ENCODE measurements around the gene CACNB2.
"Not testable (repeated sequence)": the region's sequence is repeated elsewhere in the genome, so short reads cannot be mapped to it uniquely, and the experiment has no call there.

Gene CACNB2

DNA sequence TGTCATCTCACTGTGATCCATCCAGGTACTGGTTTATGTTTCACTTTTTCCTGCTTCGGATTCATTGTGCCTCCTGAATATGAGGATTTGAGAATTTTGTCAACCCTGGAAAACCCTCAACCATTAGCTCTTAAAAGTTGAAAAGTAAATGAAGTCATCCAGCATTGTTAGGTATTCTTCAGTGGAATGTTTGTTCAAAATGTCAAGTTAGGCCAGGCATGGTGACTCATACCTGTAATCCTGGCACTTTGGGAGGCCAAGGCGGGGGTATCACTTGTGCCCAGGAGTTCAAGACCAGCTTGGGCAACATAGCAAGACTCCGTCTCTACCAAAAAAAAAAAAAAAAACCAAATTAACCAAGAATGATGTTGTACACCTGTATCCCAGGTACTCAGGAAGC, 289.1 kb downstream of the CACNB2 start:
- DNase-seq (ENCODE audit: low read depth) = no peak
- H3K4me3 ChIP-seq (ENCODE audit: low read depth, low read length) = no peak overlapping the region
- TF ChIP-seq, protein P1, sequence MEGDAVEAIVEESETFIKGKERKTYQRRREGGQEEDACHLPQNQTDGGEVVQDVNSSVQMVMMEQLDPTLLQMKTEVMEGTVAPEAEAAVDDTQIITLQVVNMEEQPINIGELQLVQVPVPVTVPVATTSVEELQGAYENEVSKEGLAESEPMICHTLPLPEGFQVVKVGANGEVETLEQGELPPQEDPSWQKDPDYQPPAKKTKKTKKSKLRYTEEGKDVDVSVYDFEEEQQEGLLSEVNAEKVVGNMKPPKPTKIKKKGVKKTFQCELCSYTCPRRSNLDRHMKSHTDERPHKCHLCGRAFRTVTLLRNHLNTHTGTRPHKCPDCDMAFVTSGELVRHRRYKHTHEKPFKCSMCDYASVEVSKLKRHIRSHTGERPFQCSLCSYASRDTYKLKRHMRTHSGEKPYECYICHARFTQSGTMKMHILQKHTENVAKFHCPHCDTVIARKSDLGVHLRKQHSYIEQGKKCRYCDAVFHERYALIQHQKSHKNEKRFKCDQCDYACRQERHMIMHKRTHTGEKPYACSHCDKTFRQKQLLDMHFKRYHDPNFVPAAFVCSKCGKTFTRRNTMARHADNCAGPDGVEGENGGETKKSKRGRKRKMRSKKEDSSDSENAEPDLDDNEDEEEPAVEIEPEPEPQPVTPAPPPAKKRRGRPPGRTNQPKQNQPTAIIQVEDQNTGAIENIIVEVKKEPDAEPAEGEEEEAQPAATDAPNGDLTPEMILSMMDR (IDR thresholded peaks at IDR 0.05; ENCODE audit: low read depth, low read length, missing control alignments) = no peak
- in situ Hi-C loops (cut with HindIII; ENCODE audit: low sequenced_read_pairs) = no loop called here

DNA sequence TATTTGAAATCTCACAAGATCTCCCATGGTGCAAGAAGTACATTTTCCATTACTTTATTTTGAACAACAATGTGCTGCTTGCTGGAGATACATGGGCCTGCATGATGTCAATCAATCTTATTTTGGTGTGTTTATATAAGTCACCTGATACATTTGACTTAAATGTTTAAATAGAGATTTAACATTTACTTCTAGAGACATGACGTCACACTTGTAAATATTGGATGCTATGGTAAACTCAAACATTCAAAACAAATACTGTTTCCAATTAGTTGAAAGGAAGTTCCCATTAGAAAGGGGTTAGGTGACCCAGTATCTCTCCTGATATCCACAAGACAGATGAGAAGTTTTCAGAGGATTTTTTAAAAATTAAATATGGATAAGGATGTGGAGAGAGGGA, 296.7 kb downstream of the CACNB2 start:
- TF ChIP-seq, protein P1 (IDR thresholded peaks at IDR 0.05; ENCODE audit: low read depth, low read length, missing control alignments) = no peak
- no peak overlapping the region for H3K4me3 ChIP-seq (ENCODE audit: low read depth, low read length)

DNA sequence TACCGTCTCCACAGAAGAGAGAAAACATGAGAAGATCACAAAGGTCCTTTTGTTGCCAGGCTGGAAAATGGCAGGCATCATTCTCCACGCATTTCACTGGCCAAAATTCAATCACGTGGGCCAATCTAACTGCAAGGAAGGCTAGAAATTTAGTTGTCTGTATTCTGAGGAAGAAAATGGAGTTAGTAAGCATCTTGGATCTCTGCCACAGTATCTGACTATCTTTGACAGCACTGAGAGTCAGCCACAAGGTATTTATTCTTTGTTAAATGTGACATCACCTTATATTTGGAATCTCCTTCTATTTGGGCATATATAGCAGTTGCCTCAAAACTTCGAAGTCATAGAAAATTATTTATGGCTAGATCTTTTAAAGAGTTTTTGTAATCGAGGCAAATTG, 297.3 kb downstream of the CACNB2 start:
- TF ChIP-seq, protein P1 (IDR thresholded peaks at IDR 0.05; ENCODE audit: low read depth, low read length, missing control alignments) = no peak
- in situ Hi-C loops (cut with HindIII; ENCODE audit: low sequenced_read_pairs) = no loop called here
- DNase-seq (ENCODE audit: low read depth) = no peak
- no peak overlapping the region for H3K4me3 ChIP-seq (ENCODE audit: low read depth, low read length)

More for the DNA sequence above, 296.7 kb downstream of the CACNB2 start:
- in situ Hi-C loops (cut with HindIII; ENCODE audit: low sequenced_read_pairs) = no loop called here
- DNase-seq (ENCODE audit: low read depth) = no peak

DNA sequence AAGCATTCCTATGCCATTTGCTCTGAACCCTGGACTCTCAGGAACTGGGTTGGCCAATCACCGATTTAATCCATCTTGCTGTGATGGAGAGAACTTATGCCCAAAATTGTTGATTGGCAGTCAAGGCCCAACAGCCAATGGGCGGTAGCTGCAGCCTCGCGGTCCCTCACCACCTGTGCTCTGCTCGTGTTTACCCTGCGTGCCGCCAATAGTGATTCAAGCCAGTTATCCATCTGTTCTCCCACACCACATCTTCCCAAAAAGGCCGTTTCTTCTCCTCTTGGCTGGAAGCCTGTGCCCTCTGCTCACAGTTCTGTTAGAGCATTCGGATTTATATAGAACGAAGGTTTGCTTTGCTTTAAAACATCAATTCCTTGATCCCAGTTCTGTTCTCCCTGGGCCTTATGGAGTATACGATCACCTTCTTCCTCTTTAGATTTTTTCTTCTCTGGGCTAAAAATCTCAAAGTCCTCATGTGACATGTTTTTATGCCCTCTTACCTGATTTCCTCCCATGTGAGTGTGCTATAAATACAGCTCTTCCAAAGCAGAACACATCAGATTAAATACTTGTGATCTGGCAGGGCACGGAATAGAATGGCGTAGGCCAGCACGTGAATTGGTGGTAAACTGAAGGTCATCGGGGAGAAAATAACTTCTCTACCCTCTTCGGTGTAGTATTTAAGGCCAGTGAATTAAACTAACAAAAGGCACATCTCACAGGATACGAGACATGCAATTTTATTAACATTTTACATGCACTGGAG, 298.3 kb downstream of the CACNB2 start:
- DNase-seq (ENCODE audit: low read depth) = no peak
- H3K4me3 ChIP-seq (ENCODE audit: low read depth, low read length) = no peak overlapping the region
- TF ChIP-seq, protein P1 (IDR thresholded peaks at IDR 0.05; ENCODE audit: low read depth, low read length, missing control alignments) = no peak
- in situ Hi-C loops (cut with HindIII; ENCODE audit: low sequenced_read_pairs) = no loop called here

DNA sequence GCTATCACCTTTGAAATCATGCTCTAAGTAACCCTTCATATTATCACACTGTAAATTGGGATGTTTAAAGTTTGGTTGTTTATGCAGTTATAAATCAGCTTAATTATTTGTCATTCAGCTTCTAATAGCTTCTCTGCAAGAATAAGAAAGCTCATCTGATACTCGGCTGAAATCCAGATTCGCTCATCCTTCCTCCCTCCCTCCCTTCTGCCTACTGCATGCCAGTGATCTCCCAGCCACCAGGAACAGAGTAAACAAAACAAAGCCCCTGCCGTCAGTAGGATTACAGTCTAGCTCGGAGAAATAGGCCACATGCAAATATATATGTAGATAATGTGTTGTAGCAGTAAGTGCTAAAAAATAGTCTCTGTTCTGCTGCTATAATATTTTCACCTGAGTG, 299.4 kb downstream of the CACNB2 start:
- no peak for DNase-seq (ENCODE audit: low read depth)
- TF ChIP-seq, protein P1 (IDR thresholded peaks at IDR 0.05; ENCODE audit: low read depth, low read length, missing control alignments) = no peak
- H3K4me3 ChIP-seq (ENCODE audit: low read depth, low read length) = no peak overlapping the region
- in situ Hi-C loops (cut with HindIII; ENCODE audit: low sequenced_read_pairs) = no loop called here

DNA sequence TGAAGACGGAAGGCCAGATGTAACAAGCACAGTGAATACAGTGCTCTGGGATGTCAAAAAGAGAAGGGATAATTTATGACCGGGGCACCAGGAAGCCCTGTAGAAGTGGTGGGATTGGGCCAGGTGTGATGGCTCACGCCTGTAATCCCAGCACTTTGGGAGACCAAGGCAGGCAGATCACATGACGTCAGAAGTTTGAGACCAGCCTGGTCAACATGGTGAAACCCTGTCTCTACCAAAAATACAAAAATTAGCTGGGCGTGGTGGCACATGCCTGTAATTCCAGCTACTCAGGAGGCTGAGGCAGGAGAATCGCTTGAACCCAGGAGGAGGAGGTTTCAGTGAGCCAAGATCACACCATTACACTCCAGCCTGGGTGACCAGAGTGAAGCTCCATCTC, 305.4 kb downstream of the CACNB2 start:
- H3K4me3 ChIP-seq (ENCODE audit: low read depth, low read length); DNase-seq (ENCODE audit: low read depth); in situ Hi-C loops (cut with HindIII; ENCODE audit: low sequenced_read_pairs): not testable (repeated sequence)

DNA sequence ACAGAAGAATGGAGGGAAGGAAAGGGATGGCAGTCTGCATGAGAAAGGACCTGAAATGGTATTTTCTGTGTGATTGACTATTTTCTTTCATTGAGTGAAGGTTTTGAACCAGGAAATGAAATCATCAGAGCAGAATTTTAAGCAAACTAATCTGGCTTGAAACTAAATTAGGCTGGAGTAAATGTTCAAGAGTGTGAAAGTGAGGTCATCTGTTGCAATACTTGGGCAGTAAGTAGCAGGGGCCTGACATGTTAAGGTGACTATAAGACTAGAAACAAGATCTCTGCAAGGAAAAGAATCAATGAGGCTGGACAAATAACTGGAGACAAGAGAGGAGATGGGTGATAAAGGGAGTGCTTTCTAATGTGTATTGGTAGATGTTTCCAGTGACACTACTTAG, 306.0 kb downstream of the CACNB2 start:
- no peak overlapping the region for H3K4me3 ChIP-seq (ENCODE audit: low read depth, low read length)
- no peak for DNase-seq (ENCODE audit: low read depth)
- in situ Hi-C loops (cut with HindIII; ENCODE audit: low sequenced_read_pairs) = no loop called here
- TF ChIP-seq, protein P1 (IDR thresholded peaks at IDR 0.05; ENCODE audit: low read depth, low read length, missing control alignments) = no peak

Data from astrocyte of the cerebellum (primary cell).